Mesothelial cell of epicardium (in vitro differentiated cells): ENCODE results near the gene MAGI3. TPM values are rescaled to one million over a fixed set of nuclear protein-coding genes. Genes with fewer than 3 reads are reported as not detected.

Source experiments
- DNase-seq, 2 experiments: peaks; one replicate each; pipeline ENCODE4 v3.0.0; 2021; ENCODE audit warnings: low spot score in 2 of 2; ENCODE audit not compliant: unreplicated experiment in 2 of 2
- H3K27ac Mint-ChIP-seq: 2 replicates; pipeline ENCODE4 v1.8.0; 2021; ENCODE audit warnings: mixed read lengths
- H3K27me3 Mint-ChIP-seq: 2 replicates; pipeline ENCODE4 v1.8.0; 2021; ENCODE audit warnings: low read depth, mixed read lengths
- H3K36me3 Mint-ChIP-seq: 2 replicates; pipeline ENCODE4 v1.8.0; 2021; ENCODE audit warnings: mixed read lengths
- H3K4me1 Mint-ChIP-seq: 2 replicates; pipeline ENCODE4 v1.8.0; 2021; ENCODE audit warnings: mixed read lengths
- H3K4me3 Mint-ChIP-seq: 2 replicates; pipeline ENCODE4 v1.8.0; 2021; ENCODE audit warnings: mild to moderate bottlenecking, moderate library complexity, mixed read lengths
- H3K9me3 Mint-ChIP-seq: 2 replicates; pipeline ENCODE4 v1.8.0; 2021; ENCODE audit warnings: mixed read lengths
- total RNA-seq: library from RNA; stranded (reverse); gene quantifications from 3 replicates; pipeline ENCODE4 v1.2.1, GENCODE V29; 2021
- TF ChIP-seq, protein P1 (sequence below): fragments of 200-600 bp; sonication (generic); IDR thresholded peaks from one replicate; pipeline ENCODE4 v1.5.0; 2021; ENCODE audit warnings: antibody characterized with exemption; ENCODE audit not compliant: unreplicated experiment

Gene MAGI3
- 26.5 to 28.7 TPM (median 27.6 TPM) in 3 replicates for total RNA-seq

DNA sequence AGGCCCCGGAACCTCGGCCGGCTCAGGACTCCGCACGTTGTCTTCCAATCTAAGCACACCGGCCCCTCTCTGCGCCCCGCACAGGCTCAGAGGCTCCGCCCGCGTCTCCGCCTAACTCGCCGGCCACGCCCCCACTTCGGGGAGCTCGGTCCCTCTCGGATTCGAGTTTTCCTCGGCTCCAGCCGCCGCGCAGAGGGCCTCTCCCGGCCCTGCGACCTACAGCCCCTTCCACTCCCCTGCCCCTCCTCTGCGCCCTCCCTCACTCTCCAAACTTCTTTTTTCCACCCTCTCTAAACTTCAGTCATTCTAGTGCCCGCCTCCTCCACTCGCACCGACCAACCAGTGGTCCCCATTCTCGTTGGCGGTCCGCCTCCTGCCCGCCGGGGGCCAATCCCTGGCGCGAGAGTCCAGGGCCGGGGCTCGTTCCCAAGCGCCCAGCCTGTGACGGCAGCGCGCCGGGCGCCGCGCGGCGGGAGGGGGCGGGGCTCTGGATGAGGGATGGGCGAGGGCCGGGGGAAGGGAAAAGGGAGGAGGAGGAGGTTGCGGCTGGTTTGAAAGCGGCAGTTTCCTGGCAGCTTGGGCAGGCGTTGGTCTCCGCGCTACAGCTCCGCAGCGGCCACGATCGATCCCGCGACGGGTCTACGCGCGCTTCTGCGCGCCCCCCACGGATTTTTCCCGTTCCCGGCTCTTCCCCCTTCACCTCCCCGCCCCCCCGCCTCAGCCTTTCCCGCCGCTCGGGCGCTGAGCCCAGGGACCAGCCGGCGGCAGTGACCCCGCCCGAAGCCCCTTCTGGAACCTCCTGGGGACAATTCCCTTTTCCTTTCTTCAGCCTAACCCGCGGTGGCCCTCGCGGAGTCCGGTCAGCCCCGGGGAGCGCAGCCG, at the start of gene MAGI3:
TSS of gene MAGI3 (plus strand) at position 563 of the 882 bp plus-strand sequence. CDS start 519 bp downstream, outside the sequence.
- peak; percentile 95 to 99 for DNase-seq
- Mint-ChIP-seq H3K36me3 (peaks cover 4% of the 10 kb centered on the region), H3K27me3 (no peaks in the 10 kb centered on the region), H3K4me1 (peaks cover 49% of the 10 kb centered on the region), H3K27ac (peak within 1 kb of the TSS; percentile 88), H3K4me3 (peak within 1 kb of the TSS; percentile 79), H3K9me3 (peaks cover 7% of the 10 kb centered on the region)
- TF ChIP-seq, protein P1, sequence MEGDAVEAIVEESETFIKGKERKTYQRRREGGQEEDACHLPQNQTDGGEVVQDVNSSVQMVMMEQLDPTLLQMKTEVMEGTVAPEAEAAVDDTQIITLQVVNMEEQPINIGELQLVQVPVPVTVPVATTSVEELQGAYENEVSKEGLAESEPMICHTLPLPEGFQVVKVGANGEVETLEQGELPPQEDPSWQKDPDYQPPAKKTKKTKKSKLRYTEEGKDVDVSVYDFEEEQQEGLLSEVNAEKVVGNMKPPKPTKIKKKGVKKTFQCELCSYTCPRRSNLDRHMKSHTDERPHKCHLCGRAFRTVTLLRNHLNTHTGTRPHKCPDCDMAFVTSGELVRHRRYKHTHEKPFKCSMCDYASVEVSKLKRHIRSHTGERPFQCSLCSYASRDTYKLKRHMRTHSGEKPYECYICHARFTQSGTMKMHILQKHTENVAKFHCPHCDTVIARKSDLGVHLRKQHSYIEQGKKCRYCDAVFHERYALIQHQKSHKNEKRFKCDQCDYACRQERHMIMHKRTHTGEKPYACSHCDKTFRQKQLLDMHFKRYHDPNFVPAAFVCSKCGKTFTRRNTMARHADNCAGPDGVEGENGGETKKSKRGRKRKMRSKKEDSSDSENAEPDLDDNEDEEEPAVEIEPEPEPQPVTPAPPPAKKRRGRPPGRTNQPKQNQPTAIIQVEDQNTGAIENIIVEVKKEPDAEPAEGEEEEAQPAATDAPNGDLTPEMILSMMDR = no peak

DNA sequence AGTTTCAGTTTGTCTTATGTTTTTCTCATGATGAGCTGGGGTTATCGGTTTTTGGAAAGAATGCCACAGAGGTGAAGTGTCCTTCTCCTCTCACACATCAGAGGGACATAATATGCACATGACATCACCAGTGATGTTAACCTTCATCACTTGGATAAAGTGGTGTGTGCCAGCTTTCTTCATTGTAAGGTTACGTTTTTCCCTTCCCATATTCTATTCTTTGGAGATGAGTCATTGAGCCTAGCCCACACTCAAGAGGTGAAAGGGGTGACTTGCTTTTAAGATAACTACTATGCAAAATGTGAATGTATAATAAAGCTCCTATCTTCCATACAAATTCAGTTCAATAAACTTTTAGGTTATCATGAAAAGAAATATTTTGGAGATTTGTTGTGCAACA, 36.7 kb upstream of the MAGI3 start:
- Mint-ChIP-seq H3K9me3 (no peaks in the 10 kb centered on the region), H3K4me1 (no peaks in the 10 kb centered on the region), H3K4me3 (no peak overlapping the region), H3K27ac (no peak overlapping the region), H3K36me3 (no peaks in the 10 kb centered on the region), H3K27me3 (no peaks in the 10 kb centered on the region)
- TF ChIP-seq, protein P1 = no peak
- DNase-seq = no peak

DNA sequence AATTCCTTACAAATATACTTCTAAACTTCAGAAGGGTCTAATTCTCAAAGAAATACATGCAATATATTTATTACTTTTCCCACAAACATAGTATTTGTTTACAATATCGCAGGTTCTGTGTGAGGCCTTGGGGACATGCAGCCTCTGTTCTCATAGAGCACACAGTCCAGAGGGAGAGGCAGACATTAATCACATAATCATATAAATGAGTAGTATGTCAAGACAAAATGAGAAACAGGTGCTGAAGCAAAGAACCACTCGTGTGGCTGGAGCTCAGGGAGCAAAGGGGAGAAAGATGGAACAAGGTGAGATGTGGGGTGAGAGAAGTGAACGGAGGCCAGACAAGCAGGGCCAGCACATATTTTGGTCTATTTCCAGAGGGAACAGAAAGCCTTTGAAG, 26.4 kb upstream of the MAGI3 start:
- Mint-ChIP-seq H3K4me3 (no peak overlapping the region), H3K36me3 (peaks cover 2% of the 10 kb centered on the region), H3K4me1 (peaks cover 4% of the 10 kb centered on the region), H3K27ac (no peak overlapping the region), H3K27me3 (no peaks in the 10 kb centered on the region), H3K9me3 (no peaks in the 10 kb centered on the region)
- no peak for DNase-seq
- TF ChIP-seq, protein P1 = no peak

DNA sequence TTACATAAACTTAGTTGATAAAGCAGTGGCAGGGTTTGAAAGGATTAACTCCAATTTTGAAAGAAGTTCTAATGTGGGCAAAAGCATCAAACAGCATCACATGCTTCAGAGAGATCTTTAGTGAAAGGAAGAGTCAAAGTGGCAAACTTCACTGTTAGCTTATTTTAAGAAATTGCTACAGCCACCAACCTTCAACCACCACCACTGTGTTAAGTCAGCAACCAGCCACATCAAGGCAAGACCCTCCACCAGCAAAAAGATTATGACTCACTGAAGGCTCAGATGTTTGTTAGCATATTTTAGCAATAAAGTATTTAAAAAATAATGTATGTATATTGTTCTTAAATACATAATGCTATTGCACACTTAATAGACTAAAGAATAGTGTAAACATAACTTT, 21.3 kb upstream of the MAGI3 start:
- Mint-ChIP-seq H3K4me1 (peaks cover 13% of the 10 kb centered on the region), H3K27me3 (no peaks in the 10 kb centered on the region), H3K36me3 (no peaks in the 10 kb centered on the region), H3K9me3 (no peaks in the 10 kb centered on the region), H3K4me3 (no peak overlapping the region), H3K27ac (no peak overlapping the region)
- DNase-seq = no peak
- TF ChIP-seq, protein P1 = no peak

DNA sequence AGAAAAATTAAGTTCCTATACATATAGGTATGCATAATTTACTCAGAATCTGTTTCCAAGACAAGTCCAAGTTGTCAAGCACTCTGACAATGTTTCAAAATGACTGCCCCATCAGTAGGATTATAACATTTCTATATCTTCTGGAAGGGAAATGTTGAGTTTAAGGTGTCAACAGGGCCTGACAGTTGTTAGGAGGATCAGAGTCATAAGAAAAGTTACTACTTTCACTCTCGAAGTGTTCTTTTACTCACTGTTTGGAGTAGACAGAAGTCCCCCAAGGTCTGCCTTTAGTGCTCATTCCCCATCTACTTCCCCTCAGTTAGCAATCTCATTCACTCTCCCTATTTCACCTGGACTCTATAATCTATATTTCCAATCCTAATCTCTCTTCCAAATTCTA, 20.6 kb upstream of the MAGI3 start:
- Mint-ChIP-seq H3K9me3 (no peaks in the 10 kb centered on the region), H3K4me3 (no peak overlapping the region), H3K27me3 (no peaks in the 10 kb centered on the region), H3K36me3 (no peaks in the 10 kb centered on the region), H3K27ac (no peak overlapping the region), H3K4me1 (peaks cover 10% of the 10 kb centered on the region)
- no peak for DNase-seq
- TF ChIP-seq, protein P1 = no peak
